Fibroblast of lung (primary cell): ENCODE results near the gene ZGPAT.

Experiments
- EZH2 ChIP-seq: IDR thresholded peaks from 2 replicates; pipeline ENCODE4 v1.5.1; 2012; ENCODE audit warnings: low read length, control low read depth, mild to moderate bottlenecking; ENCODE audit errors: missing control alignments
- TF ChIP-seq, protein P1 (sequence below), 2 donors: IDR thresholded peaks in 1 of 2; conservative IDR thresholded peaks in 1 of 2; 1 replicate in 1 of 2; 2 replicates in 1 of 2; pipeline ENCODE4 v1.5.1; 2011 to 2012; ENCODE audit warnings: low read length in 2 of 2, control low read depth in 1 of 2, inconsistent platforms in 1 of 2, low read depth in 1 of 2, mild to moderate bottlenecking in 1 of 2

DNA sequence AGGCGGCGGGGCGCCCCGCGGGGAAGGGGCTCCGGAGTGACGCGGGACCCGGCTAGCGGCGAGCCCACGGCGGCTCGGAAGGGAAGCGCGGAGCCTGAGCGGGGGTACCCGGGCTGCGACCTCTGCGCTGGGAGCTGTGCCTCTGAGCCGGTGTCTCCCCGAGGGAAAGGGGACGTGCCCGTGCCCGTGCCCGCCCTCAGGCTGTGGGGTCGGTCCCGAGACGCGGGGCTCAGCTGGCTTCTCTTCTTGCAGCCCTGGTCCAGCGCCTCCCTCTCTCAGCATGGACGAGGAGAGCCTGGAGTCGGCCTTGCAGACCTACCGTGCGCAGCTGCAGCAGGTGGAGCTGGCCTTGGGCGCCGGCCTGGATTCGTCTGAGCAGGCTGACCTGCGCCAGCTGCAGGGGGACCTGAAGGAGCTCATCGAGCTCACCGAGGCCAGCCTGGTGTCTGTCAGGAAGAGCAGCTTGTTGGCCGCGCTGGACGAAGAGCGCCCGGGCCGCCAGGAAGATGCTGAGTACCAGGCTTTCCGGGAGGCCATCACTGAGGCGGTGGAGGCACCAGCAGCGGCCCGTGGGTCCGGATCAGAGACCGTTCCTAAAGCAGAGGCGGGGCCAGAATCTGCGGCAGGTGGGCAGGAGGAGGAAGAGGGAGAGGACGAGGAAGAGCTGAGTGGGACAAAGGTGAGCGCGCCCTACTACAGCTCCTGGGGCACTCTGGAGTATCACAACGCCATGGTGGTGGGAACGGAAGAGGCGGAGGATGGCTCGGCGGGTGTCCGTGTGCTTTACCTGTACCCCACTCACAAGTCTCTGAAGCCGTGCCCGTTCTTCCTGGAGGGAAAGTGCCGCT is 686 bp downstream of the ZGPAT start:
- TF ChIP-seq, protein P1, sequence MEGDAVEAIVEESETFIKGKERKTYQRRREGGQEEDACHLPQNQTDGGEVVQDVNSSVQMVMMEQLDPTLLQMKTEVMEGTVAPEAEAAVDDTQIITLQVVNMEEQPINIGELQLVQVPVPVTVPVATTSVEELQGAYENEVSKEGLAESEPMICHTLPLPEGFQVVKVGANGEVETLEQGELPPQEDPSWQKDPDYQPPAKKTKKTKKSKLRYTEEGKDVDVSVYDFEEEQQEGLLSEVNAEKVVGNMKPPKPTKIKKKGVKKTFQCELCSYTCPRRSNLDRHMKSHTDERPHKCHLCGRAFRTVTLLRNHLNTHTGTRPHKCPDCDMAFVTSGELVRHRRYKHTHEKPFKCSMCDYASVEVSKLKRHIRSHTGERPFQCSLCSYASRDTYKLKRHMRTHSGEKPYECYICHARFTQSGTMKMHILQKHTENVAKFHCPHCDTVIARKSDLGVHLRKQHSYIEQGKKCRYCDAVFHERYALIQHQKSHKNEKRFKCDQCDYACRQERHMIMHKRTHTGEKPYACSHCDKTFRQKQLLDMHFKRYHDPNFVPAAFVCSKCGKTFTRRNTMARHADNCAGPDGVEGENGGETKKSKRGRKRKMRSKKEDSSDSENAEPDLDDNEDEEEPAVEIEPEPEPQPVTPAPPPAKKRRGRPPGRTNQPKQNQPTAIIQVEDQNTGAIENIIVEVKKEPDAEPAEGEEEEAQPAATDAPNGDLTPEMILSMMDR (conservative IDR thresholded peaks at IDR 0.05 in 1 of 2, IDR thresholded peaks at IDR 0.05 in 1 of 2; ENCODE audit: low read depth in 1 of 2, low read length in 2 of 2) = no peak
- TF ChIP-seq EZH2 = no peak
